Mesodermal cell (in vitro differentiated cells): ENCODE measurements around the gene LIMS1.

Source experiments
- H3K27ac ChIP-seq: 2 replicates; pipeline ENCODE4 v1.7.0; 2013; ENCODE audit warnings: mild to moderate bottlenecking, low read depth, low read length, moderate library complexity; ENCODE audit not compliant: severe bottlenecking
- H3K36me3 ChIP-seq: 2 replicates; pipeline ENCODE4 v1.7.1; 2013; ENCODE audit warnings: mild to moderate bottlenecking, low read length, moderate library complexity; ENCODE audit not compliant: control insufficient read depth, insufficient read depth
- H3K4me1 ChIP-seq: one replicate; pipeline ENCODE4 v1.7.1; 2013; ENCODE audit warnings: mild to moderate bottlenecking, low read length; ENCODE audit not compliant: insufficient read depth, control insufficient read depth, poor library complexity, severe bottlenecking
- H3K4me3 ChIP-seq: 2 replicates; pipeline ENCODE4 v1.7.0; 2013; ENCODE audit warnings: low read length, control low read depth, mild to moderate bottlenecking; ENCODE audit not compliant: insufficient read depth, poor library complexity, severe bottlenecking; ENCODE audit errors: extremely low read depth
- H3K9me3 ChIP-seq: 2 replicates; pipeline ENCODE4 v1.7.1; 2013; ENCODE audit warnings: mild to moderate bottlenecking, low read length, moderate library complexity; ENCODE audit not compliant: control insufficient read depth
- WGBS, 2 experiments: methylation state at CpG; one replicate each; pipeline ENCODE4 v1.1.5; 2013; ENCODE audit warnings: missing lambda C conversion rate in 2 of 2; ENCODE audit not compliant: insufficient coverage in 2 of 2; 5-methylcytosine and 5-hydroxymethylcytosine counted together

LIMS1 gene

GRCh38 chr2:108570416-108570815, 36.1 kb downstream of the LIMS1 start:
- H3K4me3 ChIP-seq: no peak overlapping the region
- WGBS, 2 experiments: 61 to 64% methylated on average over 5 to 6 of the region's 7 CpGs
- no peaks in the 10 kb centered on the region for H3K9me3 ChIP-seq
- H3K27ac ChIP-seq: peak overlapping the region; percentile 26
- H3K4me1 ChIP-seq: peaks cover 42% of the 10 kb centered on the region
- H3K36me3 ChIP-seq: peaks cover 11% of the 10 kb centered on the region

- no peaks in the 10 kb centered on the region for H3K9me3 ChIP-seq
- H3K27ac ChIP-seq: no peak overlapping the region
- WGBS, 2 experiments: no CpG with 5 or more reads among the region's 3 CpGs
- no peak overlapping the region for H3K4me3 ChIP-seq
- H3K4me1 ChIP-seq: peaks cover 49% of the 10 kb centered on the region
- peaks cover 7% of the 10 kb centered on the region for H3K36me3 ChIP-seq
Observed at GRCh38 chr2:108571286-108571685, 37.0 kb downstream of the LIMS1 start.

DNA sequence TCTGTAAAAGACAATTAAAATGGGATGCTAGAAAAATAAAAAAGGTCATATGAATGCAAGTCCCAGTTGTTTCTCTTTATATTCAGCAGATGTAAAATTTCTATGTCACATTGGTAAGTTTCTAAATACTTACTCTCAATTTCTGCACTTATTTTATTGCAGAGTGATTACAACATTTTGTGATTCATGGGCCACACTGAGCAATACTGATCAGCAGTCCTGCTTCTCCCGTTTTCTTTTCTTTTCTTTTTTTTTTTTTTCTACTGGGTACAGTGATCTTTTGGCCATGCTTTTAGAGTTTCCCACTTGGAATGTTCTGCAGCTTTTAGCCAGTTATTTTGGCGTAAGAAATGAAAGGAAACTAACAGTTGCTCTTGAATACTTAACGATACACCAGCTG, 38.8 kb downstream of the LIMS1 start:
- H3K9me3 ChIP-seq: no peaks in the 10 kb centered on the region
- no peaks in the 10 kb centered on the region for H3K36me3 ChIP-seq
- no peak overlapping the region for H3K4me3 ChIP-seq
- peaks cover 49% of the 10 kb centered on the region for H3K4me1 ChIP-seq
- 69 to 88% methylated on average over 1 to 2 of the region's 3 CpGs for WGBS, 2 experiments
- H3K27ac ChIP-seq: no peak overlapping the region

DNA sequence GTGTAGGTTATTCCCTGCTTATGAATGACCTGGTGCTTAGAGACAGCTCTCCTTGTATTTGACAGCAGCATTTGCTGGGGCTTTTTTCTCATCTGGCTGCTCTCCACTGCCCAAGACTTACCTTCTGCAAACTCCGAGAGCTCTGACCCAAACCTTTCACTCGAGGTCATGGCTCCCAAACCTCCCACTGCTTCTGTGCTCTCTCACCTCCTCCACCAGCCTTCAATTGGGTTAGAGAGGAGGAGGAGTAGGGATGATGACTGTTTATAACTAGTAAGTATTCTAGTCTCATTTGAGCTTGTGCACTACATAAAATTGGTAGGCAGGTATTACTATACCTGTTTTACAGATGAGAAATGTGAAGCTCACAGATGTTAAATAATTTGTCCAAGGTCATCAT, 40.1 kb downstream of the LIMS1 start:
- H3K4me1 ChIP-seq: peaks cover 49% of the 10 kb centered on the region

DNA sequence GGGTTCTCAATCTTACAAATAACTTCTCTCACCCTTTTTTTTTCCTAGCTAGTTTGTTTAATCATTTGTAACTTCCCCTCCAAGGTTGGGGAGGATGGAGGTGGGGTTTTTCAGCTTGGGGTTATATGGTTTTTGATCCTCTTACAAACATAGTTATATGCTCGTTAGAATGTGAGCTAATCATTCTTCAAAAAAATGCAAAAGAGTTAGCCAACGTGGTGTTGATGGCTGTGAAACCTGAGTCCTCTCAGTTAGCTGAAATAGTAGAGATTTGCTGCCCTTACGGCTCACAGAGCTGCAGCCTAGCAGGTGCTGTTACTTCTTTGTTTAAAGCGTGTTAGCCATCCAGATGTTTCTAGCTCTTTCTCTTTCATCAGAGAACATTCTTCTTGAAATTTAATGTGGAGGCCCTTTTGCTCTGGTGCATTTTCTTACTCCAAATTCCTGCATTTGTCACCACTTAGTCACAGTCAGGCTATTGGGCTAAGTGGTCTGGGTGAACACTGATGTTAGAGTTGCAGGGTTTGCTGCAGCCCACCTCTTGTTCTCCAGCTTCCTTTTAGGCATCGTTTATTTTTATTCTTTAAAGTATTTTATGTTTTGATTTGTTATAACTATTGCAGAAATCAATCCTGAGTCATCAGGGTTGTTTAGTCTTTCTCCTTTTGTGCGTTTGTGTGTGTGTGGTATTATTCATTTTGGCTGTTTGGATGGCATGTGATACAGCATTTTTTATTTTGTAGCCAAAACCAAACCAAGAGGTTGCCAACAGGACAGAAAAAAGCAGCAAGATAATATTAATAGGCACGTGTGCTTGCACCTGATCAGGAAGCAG, 41.1 kb downstream of the LIMS1 start:
- WGBS, 2 experiments: 47 to 54% methylated on average over 4 of the region's 7 CpGs
- Histone ChIP-seq H3K4me3 (no peak overlapping the region), H3K27ac (peak overlapping the region; percentile 78), H3K9me3 (no peaks in the 10 kb centered on the region), H3K36me3 (no peaks in the 10 kb centered on the region), H3K4me1 (peaks cover 50% of the 10 kb centered on the region)

More for the DNA sequence above, 40.1 kb downstream of the LIMS1 start:
- no peak overlapping the region for H3K4me3 ChIP-seq
- no peaks in the 10 kb centered on the region for H3K36me3 ChIP-seq
- 60% methylated on average over 1 of the region's 2 CpGs; no CpG with 5 or more reads in 1 of the 2 experiments for WGBS, 2 experiments
- peak overlapping the region; percentile 7 for H3K27ac ChIP-seq
- H3K9me3 ChIP-seq: no peaks in the 10 kb centered on the region

DNA sequence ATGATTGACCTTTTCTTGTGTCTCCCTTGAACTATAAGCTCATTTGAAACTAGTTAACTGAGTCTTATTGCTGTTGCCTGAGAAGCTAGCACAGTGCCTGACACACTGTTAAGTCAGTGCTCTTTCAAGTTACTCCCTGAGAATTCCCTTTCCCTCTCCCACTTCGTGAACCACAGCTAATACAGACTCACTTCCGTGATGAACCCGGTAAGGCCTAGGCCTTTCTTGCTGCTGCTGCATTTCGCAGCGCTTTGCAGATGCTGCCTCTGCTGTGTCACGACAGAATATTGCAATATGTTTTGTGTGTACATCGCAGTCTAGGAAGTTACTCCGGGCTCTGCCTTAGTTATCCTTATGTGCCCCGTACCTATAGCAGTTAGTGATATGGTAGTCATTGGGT, 42.8 kb downstream of the LIMS1 start:
- 91 to 94% methylated on average over 8 to 9 of the region's 9 CpGs for WGBS, 2 experiments
- Histone ChIP-seq H3K4me3 (no peak overlapping the region), H3K9me3 (no peaks in the 10 kb centered on the region), H3K4me1 (peaks cover 46% of the 10 kb centered on the region), H3K36me3 (peaks cover 3% of the 10 kb centered on the region), H3K27ac (no peak overlapping the region)

GRCh38 chr2:108579623-108580022, 45.4 kb downstream of the LIMS1 start:
- Histone ChIP-seq H3K4me3 (no peak overlapping the region), H3K27ac (peak overlapping the region; percentile 1), H3K9me3 (no peaks in the 10 kb centered on the region), H3K36me3 (peaks cover 4% of the 10 kb centered on the region), H3K4me1 (peaks cover 30% of the 10 kb centered on the region)
- 84 to 90% methylated on average over 4 to 6 of the region's 6 CpGs for WGBS, 2 experiments

DNA sequence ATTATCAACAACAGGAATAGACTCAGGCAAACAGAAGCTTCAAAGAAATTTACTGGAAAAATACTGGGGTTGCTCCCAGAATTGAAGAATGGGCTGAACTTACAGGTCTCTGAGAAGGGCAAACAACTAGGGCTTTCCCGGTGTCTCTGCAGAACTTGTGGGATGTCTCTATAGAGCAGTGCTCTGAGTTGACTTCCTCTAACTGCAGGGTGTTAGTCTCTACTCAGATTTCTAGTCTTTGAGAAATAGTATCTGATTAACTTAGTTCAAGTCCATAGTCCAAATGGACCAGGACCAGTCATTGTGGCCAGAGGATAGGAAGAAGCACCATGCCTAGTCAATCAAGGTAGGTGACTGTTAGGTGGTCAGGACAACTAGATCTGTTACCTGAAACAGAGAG, 45.8 kb downstream of the LIMS1 start:
- peak overlapping the region; percentile 1 for H3K27ac ChIP-seq
- no peaks in the 10 kb centered on the region for H3K9me3 ChIP-seq
- 100% methylated on average over 1 of the region's 1 CpG for WGBS, 2 experiments
- no peak overlapping the region for H3K4me3 ChIP-seq
- H3K4me1 ChIP-seq: peaks cover 26% of the 10 kb centered on the region
- H3K36me3 ChIP-seq: peaks cover 4% of the 10 kb centered on the region

DNA sequence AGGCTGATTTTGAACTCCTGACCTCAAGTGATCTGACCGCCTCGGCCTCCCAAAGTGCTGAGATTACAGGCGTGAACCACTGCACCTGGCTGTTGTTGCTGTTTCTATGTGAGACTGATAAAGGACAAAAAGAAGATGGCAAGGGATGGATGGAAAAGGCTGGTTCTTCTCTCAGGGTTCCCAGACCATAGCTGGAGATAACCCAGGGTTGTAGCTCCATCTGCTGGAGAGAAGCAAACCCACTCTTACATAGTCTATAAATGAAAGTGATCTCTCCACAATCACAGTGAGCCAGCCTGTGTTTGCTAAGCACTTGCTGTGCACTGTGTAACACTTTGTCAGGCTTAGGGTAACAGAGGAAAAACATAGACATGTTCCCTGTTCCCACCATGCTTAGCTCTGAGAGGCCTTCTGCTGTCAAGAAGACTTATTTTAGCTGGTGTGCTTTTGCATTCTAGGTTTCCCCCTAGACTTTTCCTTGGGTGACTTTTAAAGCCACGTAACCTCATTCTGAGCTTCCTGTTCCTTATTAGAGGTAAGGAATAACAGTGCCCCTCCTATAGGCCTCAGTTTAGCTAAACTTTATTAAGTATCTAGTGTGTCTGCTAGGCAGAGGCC, 49.7 kb downstream of the LIMS1 start:
- Histone ChIP-seq H3K4me1 (peaks cover 51% of the 10 kb centered on the region), H3K36me3 (peaks cover 4% of the 10 kb centered on the region), H3K9me3 (no peaks in the 10 kb centered on the region), H3K27ac (peak overlapping the region; percentile 6), H3K4me3 (no peak overlapping the region)
- 51 to 61% methylated on average over 3 of the region's 4 CpGs for WGBS, 2 experiments

GRCh38 chr2:108585436-108585835, 51.2 kb downstream of the LIMS1 start:
- H3K36me3 ChIP-seq: peaks cover 4% of the 10 kb centered on the region
- H3K4me3 ChIP-seq: no peak overlapping the region
- H3K27ac ChIP-seq: no peak overlapping the region
- peaks cover 51% of the 10 kb centered on the region for H3K4me1 ChIP-seq
- 92 to 97% methylated on average over 3 to 4 of the region's 4 CpGs for WGBS, 2 experiments
- no peaks in the 10 kb centered on the region for H3K9me3 ChIP-seq

DNA sequence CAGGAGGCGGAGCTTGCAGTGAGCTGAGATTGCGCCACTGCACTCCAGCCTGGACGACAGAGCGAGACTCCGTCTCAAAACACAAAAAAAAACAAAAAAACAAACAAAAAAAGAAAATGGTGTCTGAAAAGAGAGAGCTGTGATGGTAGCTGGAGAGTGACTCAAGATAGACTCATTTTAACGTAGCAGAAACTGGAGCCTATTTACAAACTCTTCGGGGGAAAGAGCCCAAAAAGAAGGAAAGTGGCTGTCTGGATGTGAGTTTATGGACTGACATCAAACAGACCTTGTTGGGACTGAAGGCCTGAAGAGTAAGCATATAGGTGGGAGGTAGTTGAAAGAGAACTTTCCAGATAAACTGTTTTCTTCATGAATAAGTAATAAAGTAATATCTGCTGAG, 51.8 kb downstream of the LIMS1 start:
- H3K9me3 ChIP-seq: no peaks in the 10 kb centered on the region
- 86 to 100% methylated on average over 1 to 2 of the region's 7 CpGs for WGBS, 2 experiments
- H3K27ac ChIP-seq: peak overlapping the region; percentile 68
- no peak overlapping the region for H3K4me3 ChIP-seq
- H3K4me1 ChIP-seq: peaks cover 54% of the 10 kb centered on the region
- peaks cover 10% of the 10 kb centered on the region for H3K36me3 ChIP-seq
